ENCODE data around the gene GINS3. TPM values are rescaled to one million over a fixed set of nuclear protein-coding genes. Genes with fewer than 3 reads are reported as not detected.
"Not testable (repeated sequence)": the region's sequence is repeated elsewhere in the genome, so short reads cannot be mapped to it uniquely, and the experiment has no call there.

Gene GINS3
- total RNA-seq, 6 experiments from 2014 or later, result 0.68 to 3.3 (median 1.2) TPM

- no peaks in the 10 kb centered on the region for H3K27me3 ChIP-seq
- WGBS (ENCODE audit: insufficient coverage, low coverage, low lambda C conversion rate, missing lambda C conversion rate), result 64% methylated on average over 6 of the region's 6 CpGs
- H3K4me1 ChIP-seq, result no peaks in the 10 kb centered on the region
- intact Hi-C loops (cut with DNase I), result no loop called here
- H3K36me3 ChIP-seq, result no peaks in the 10 kb centered on the region
- H3K9me3 ChIP-seq, result no peaks in the 10 kb centered on the region
- TF ChIP-seq CTCF (IDR thresholded peaks at IDR 0.05) (no peak), POLR2A (IDR thresholded peaks at IDR 0.05) (no peak)
- H3K27ac ChIP-seq, result no peak overlapping the region
- ATAC-seq (peak; percentile 28 to 67 (median 38)), DNase-seq (no peak)
- no peak overlapping the region for H3K4me3 ChIP-seq
Measured at GRCh38 chr16:58409316-58409973, 17.2 kb downstream of the GINS3 start.

DNA sequence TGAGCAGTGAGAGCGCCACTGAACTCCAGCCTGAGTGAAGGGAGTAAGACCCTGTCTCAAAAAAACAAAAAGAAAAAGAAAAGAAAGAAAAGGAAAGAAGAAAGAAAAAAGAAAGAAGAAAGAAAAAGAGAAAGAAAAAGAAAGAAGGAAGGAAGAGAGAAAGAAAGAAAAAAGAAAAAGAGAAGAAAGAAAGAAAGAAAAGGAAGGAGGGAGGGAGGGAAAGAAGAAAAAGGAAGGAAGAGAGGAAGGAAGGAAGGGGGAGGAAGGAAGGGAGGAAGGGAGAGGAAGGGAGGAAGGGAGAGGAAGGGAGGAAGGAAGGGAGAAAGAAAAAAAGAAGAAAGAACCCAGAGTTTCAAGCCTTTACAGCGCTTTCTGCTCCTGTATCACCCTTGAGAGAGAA is 19.1 kb downstream of the GINS3 start:
- intact Hi-C loops (cut with DNase I), result no loop called here
- Histone ChIP-seq H3K4me1 (no peaks in the 10 kb centered on the region), H3K4me3 (no peak overlapping the region), H3K27ac (no peak overlapping the region), H3K9me3 (no peaks in the 10 kb centered on the region), H3K36me3 (no peaks in the 10 kb centered on the region), H3K27me3 (no peaks in the 10 kb centered on the region)
- 96% methylated on average over 2 of the region's 2 CpGs for WGBS (ENCODE audit: insufficient coverage, low coverage, low lambda C conversion rate, missing lambda C conversion rate)
- no peak for DNase-seq
- TF ChIP-seq CTCF (IDR thresholded peaks at IDR 0.05) (no peak), POLR2A (IDR thresholded peaks at IDR 0.05) (no peak)
- no peak for ATAC-seq

- no peak for TF ChIP-seq CTCF (IDR thresholded peaks at IDR 0.05)
- TF ChIP-seq POLR2A (IDR thresholded peaks at IDR 0.05), result no peak
- Histone ChIP-seq H3K4me1 (no peaks in the 10 kb centered on the region), H3K9me3 (no peaks in the 10 kb centered on the region), H3K4me3 (no peak overlapping the region), H3K27me3 (no peaks in the 10 kb centered on the region), H3K36me3 (no peaks in the 10 kb centered on the region), H3K27ac (no peak overlapping the region)
- no peak for ATAC-seq
- no peak for DNase-seq
- 80% methylated on average over 7 of the region's 7 CpGs for WGBS (ENCODE audit: insufficient coverage, low coverage, low lambda C conversion rate, missing lambda C conversion rate)
- intact Hi-C loops (cut with DNase I), result no loop called here
Measured at GRCh38 chr16:58411736-58412614, 19.7 kb downstream of the GINS3 start.

DNA sequence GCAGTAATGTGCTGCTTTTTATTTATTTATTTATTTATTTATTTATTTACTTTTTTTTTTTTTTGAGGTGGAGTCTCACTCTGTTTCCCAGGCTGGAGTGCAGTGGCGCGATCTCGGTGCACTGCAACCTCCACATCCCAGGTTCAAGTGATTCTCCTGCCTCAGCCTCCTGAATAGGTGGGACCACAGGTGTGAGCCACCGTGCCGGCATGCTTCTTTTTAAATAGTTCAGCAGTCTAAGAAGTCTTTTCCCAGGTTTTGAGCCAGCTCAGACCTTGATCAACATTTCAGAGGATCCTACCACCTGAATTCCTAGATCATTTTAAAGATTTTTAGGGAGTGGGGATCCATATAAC is 20.3 kb downstream of the GINS3 start:
- intact Hi-C loops (cut with DNase I); DNase-seq; H3K36me3 ChIP-seq; H3K9me3 ChIP-seq; H3K4me3 ChIP-seq; H3K4me1 ChIP-seq; H3K27me3 ChIP-seq; H3K27ac ChIP-seq; ATAC-seq: not testable (repeated sequence)
- 91% methylated on average over 5 of the region's 5 CpGs for WGBS (ENCODE audit: insufficient coverage, low coverage, low lambda C conversion rate, missing lambda C conversion rate)

- Histone ChIP-seq H3K4me3 (no peak overlapping the region), H3K36me3 (no peaks in the 10 kb centered on the region), H3K4me1 (no peaks in the 10 kb centered on the region), H3K9me3 (no peaks in the 10 kb centered on the region), H3K27ac (no peak overlapping the region), H3K27me3 (no peaks in the 10 kb centered on the region)
- intact Hi-C loops (cut with DNase I), result no loop called here
- peak in 1 of 3 donors; percentile 2 for DNase-seq
- ATAC-seq, result no peak
- 70% methylated on average over 6 of the region's 6 CpGs for WGBS (ENCODE audit: insufficient coverage, low coverage, low lambda C conversion rate, missing lambda C conversion rate)
- TF ChIP-seq POLR2A (IDR thresholded peaks at IDR 0.05), result no peak
- no peak for TF ChIP-seq CTCF (IDR thresholded peaks at IDR 0.05)
Measured at GRCh38 chr16:58413359-58413758, 21.1 kb downstream of the GINS3 start.
